Thyroid gland (tissue), 4 donors: ENCODE results near the gene LTBR.

Experiments used
- CTCF ChIP-seq, 6 experiments: fragments of 200-600 bp in 3 of 6; fragments of 450-650 bp in 3 of 6; sonication (generic) in 3 of 6; IDR thresholded peaks; one replicate each; pipeline ENCODE4 v1.5.1; 2016 to 2019; ENCODE audit warnings: antibody characterized with exemption in 6 of 6, mild to moderate bottlenecking in 2 of 6, inconsistent platforms in 1 of 6, moderate library complexity in 1 of 6
- POLR2A ChIP-seq, 2 donors: fragments of 450-650 bp; IDR thresholded peaks; one replicate each; pipeline ENCODE4 v1.6.1; 2017; ENCODE audit warnings: antibody characterized with exemption in 2 of 2, mild to moderate bottlenecking in 2 of 2, moderate library complexity in 1 of 2

- TF ChIP-seq CTCF (IDR thresholded peaks at IDR 0.05) = no peak
- no peak for TF ChIP-seq POLR2A (IDR thresholded peaks at IDR 0.05)
These were observed 56.4 kb downstream of the LTBR start for GRCh38 chr12:6440391-6440790.
